ENCODE measurements around the gene CLPSL2.

The CLPSL2 gene

DNA sequence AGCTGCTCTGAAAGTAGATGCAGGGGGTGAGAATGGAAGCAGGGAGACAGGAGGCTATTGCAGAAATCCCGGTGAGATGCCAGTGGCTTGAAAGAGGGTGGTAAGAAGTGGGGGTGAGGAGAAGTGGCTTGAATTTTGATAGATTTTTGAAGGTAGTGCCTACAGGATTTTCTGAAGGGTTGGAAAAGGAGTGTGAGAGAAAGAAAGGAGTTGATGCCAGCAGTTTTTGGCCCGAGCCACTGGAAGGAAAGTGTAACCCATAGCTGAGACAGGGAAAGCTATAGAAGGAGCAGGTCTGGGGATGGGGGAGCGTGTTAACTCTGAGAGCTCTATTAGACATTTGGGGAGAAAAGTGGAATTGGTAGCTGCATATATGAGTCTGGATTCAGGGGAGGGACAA is 29.9 kb upstream of the CLPSL2 start:
- DNase-seq (ENCODE audit: low read depth), result no peak

DNA sequence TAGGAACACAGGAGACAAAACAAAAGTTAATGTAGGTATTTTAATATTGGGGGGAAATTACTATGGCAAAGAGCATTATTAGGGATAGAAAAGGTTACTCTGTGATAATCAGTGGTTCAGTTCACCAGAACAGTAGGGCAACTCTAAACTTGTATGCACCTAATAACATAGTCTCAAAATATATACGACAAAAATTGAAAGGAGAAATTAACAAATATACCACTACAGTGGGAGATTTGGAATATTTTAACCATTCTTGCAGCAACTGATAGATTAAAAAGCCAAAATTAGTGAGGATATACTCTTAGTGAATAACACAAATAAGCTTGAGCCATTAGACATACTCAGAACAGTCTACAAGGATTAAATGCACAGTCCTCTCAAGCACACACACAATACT is 28.5 kb upstream of the CLPSL2 start:
- no peak for DNase-seq (ENCODE audit: low read depth)

DNA sequence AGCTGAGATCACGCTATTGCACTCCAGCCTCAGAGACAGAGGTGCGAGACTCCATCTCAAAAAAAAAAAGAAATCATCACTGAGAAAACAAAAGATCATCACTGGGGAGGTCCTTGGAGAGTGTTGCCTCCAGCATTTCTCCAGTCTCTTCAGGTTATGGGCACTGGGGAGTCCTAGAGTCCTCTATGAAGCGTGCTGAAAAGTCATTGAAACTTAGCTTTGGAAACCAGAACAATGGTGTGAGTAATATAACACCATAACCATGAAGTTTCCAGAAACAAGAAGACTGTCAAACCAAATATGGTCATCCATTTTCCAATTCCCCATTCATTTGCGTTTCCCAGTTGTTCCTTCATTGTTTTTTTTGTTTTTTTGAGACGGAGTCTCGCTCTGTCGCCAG is 25.8 kb upstream of the CLPSL2 start:
- no peak for DNase-seq (ENCODE audit: low read depth)

DNA sequence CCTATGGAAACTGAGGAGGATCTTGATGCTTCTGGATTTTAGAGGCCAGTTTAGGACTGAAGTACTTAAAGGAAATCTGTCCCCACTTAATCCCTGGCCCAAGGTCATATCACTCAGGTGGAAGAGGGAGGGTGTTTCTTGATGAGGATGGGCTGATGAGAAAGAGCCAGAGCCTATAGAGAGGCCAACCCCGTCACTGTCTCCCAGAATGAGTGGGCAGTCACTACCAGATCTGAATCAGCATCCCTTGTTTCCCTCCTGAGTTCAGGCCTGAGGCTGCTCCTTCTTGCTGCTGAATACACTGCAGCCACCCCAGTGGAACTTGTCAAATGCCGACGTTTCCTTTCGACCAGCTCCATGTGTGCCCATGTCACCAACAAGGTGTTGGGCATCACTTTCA is 24.8 kb upstream of the CLPSL2 start:
- DNase-seq (ENCODE audit: low read depth), result no peak

DNA sequence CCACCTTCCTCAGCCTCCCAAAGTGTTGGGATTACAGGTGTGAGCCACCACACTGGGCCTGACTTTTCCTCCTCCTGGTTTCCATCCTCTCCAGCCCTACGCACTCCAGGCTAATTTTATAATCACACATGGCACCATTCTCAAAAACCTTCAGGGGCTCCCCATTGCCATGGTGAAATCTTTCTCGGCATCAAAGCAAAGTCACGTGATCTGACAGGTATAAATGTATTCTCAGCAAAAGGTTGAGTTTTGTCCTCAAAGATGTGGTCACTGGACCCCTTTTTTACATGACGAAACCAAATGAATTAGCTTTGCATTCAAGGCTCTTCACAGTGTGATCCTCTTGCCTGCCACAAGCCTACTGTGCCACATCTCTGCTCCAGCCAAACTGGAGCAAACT is 24.1 kb upstream of the CLPSL2 start:
- no peak for DNase-seq (ENCODE audit: low read depth)

DNA sequence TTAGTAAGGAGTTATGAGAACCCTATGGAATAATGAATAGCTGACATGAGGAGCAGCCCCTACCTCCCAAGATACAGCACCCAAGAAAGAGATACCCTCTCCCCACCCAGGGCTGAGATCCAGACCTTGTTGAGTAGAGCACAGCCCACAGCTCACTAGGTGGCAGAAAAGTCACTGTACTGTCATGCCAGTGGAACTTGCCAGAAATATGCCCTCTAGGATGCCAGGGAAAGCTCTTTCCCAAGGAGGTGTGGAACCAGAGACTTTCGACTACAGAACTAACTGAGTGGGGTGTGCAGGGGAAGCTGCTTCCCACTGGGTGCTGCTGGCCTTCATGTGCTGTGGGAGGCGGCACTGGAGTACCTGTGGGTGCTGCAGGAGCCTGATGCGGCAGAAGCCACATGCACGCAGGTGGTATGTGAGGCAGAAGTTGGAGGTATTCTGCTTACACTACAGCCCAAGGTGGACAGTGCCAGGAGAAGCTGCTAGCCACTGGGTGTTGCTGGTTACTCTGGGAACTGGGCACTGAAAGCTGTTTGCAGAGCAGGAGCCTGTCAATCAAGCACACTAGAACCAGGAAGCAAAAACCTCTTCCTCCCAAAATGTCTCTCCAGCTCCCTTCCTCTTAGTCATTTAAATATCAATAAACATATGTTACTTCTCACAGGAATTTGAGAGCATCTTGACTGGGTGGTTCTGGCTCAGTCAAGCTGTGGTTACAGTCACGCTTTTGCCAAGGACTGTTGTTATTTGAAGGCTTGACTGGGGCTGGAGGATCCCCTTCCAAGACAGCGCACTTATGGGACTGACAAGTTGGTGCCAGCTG is 21.7 kb upstream of the CLPSL2 start:
- DNase-seq (ENCODE audit: low read depth), result no peak

DNA sequence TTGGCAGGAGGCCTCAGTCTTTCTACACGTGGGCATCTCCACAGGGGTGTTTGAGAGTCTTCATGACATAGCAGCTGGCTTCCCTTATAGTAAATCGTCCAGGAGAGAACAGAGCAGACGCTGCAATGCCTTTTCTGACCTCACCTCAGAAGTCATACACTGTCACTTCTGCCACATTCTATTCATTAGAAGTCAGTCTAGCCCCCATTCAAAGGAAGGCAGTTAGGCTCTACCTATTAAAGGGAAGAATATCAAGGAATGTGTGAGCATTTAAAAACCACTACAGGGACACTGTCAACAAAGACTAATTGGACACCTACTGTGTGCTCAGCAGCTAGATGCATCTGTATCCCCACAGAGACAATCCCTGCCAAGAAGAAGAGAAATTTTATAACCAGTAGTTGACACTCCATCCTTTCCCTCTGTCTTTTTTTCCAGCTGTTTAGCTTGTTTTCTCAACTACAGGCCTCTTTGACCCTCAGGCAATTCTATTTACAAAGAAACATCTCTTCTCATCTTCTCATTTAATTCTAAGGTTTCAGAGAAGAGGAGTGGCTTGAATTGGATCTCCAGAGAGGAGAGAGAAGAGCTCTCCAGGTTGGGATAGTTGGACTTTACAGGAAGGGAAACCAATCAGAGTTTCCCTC is 21.0 kb upstream of the CLPSL2 start:
- no peak for DNase-seq (ENCODE audit: low read depth)

DNA sequence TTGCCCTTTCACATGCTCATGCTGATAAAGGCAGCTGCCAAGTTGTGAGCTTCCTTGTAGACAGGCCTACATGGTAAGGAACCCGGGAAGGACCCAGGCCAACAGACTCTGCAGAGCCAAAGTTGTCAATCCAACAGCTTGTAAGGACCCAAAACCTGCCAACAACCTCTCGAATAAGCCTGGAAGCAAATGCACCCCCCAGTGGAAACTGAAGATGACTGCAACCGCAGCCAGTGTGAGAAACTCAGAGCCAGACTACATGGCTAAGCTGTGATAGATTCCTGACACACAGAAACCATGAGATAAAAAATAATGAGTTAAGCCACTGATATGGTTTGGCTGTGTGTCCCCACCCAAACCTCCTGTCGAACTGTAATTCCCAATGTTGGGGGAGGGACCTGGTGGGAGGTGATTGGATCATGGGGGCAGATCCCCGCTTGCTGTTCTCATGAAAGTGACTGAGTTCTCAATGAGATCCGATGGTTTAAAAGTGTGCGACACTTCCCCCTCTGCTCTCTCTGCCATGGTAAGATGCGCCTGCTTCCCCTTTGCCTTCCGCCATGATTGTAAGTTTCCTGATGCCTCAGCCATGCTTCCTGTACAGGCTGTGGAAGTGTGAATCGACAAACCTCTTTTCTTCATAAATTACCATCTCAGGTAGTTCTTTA is 18.8 kb upstream of the CLPSL2 start:
- DNase-seq (ENCODE audit: low read depth), result no peak

DNA sequence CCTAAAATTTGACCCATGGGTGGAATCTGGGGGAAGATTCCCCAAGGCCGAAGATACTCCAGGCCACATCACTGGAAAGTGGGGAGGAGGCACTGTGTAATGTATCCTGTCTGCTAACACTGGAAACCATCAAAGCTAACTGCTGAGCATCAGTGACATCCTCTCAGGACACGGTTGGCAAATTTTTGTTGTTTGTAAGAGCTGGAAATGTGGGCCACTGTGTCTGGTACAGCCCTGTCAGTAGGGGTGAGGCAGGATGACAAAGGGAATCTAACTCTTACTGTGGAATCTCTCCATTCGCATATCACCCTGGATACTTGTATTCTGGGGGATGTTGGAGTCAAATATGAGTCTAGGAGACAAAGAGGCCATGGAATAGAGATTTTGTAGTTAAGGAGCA is 17.0 kb upstream of the CLPSL2 start:
- DNase-seq (ENCODE audit: low read depth), result no peak

DNA sequence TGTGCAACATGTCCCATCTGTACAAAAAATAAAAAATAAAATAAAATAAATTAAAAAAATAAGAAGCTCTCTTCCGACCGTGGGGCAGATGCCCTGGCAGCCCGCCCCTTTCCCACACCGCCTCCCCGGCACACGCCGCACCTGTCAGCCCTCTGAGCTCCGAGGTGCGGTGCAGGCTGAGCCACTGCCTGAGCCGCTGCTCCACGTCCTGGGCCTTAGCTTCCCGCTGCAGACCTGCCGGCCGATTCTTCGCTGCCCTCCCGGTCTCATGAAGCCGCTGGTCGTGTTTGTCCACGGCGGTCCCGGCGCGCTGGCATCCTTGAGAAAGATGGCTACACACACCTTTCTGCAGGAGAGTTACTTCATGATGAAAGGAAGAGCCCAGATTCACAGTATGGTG is 10.7 kb upstream of the CLPSL2 start:
- DNase-seq (ENCODE audit: low read depth), result no peak

DNA sequence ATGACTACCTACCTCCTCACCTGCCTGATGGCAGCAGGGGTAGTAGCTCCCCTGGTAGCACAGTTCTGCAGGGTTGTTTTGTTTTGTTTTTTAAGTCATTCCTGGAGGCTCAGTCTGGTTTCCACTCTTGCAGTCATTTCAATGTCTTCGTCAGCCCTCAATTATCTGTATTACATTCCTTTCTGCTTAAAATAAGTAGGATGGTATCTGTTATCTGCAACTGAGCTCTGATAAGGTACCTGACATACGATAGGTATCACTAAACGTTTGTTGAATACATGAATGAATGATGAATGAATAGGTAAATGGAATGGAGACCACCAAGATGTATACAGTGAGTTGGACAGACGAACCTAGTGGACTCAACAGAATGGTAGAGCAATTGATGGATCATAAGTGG is 7.2 kb upstream of the CLPSL2 start:
- no peak for DNase-seq (ENCODE audit: low read depth)

DNA sequence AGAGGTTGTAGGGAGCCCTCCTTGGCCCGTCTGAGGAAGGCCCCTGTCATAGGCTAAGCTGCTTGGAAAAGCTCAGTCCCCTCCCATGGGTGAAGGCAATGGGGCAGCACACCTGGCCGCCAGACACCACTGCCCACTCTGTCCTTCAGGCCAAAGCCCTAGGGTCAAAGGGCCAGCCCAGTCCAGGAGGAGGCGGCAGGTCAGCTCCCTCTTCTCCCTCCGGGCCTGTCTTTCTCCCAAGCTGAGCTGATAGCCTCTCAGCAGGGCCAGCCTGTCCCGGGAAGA is 5.1 kb upstream of the CLPSL2 start:
- DNase-seq (ENCODE audit: low read depth), result no peak

DNA sequence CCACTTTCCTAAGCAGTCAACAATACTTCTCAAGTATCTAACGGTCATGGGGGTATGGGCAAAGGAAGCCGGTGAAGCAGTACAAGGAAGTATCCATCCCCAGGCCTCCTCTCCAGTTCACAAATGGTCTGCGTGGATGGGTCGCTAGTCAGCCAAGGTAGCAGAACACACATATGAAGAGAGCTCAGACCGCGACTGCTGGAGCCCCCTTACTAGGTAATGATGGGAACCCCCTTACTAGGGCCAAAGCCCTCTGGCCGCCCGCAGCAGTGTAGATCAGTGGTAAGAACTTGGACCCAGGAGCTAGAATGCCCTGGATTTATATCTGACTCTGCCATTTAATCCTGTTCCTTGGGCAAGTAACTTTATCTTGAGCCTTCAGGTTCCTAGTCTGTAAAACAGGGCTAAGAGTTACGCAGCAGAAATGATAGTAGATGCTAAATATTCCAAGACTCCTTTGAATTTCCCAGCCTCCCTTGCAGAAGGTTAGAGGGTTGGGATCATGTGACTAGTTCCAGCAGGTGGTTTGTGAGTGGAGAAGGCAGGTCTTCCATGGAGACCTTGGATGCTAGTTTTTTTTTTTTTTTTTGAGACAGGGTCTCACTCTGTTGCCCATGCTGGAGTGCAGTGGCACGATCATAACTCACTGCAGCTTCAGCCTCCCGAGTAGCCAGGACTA is 2.1 kb upstream of the CLPSL2 start:
- no peak for DNase-seq (ENCODE audit: low read depth)

DNA sequence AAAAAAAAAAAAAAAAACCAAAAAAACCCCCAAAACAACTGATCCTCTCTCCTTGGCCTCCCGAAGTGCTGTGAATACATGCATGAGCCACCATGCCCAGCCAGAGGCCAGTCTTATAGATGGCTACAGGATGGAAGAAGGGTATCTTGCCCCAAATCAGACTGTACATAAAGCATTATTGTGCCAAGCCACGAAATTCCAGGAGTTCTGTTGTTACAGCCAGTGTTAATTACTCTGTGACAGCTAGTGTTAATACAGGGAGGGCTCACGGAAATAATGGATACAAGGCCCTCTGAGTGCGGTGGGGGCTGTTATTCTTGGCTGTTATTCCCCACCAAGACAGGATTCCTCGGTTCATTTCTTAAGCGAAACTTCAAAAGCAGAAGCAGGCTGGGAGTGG is 1.4 kb upstream of the CLPSL2 start:
- no peak for DNase-seq (ENCODE audit: low read depth)

DNA sequence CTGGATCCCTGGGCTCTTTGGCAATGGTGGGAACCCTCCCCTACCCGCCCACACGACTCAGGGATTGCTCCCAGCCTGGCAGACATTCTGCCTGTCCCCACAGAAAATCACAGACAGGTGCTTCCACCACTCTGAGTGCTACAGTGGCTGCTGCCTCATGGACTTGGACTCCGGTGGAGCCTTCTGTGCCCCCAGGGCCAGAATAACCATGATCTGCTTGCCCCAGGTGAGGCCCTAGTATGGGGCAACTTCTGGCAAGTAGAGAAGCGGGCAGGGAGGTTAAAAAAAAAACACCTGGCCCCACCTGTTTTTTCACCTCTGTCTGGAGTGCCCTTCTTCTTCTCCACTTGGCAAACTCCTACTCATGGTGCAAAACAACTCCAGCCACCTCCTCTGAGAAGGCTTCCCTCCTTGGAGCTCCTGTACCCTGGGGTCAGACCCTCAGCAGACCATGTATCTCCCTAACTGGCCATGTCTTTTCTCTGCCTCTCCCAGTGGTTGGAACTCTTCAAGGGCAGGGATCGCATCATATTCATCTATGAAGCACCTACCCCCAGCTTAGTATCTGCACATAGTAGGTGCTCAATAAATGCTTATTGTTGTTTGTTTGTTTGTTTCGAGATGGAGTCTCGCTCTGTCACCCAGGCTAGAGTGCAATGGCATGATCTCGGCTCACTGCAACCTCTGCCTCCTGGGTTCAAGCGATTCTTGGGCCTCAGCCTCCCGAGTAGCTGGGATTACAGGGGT is 1.1 kb downstream of the CLPSL2 start:
- no peak for DNase-seq (ENCODE audit: low read depth)

DNA sequence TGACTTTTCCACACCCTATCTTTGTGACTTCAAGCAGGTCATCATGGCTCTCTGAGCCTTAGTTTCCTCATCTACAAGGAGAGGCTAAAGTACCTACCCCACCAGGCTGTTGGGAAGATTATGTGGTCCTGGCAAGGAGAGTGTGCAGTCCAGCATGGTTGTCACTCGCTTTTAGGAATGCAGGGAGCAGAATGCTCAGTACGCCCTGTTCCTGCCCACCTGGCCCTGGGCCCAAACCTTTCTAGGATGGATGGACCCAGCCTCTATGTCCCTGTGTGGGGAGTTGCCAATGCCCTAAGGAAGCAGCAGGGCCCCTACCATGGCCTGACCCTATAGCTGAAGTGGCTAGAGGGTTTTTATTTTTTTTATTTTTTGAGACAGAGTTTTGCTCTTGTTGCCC is 2.0 kb downstream of the CLPSL2 start:
- DNase-seq (ENCODE audit: low read depth), result no peak

DNA sequence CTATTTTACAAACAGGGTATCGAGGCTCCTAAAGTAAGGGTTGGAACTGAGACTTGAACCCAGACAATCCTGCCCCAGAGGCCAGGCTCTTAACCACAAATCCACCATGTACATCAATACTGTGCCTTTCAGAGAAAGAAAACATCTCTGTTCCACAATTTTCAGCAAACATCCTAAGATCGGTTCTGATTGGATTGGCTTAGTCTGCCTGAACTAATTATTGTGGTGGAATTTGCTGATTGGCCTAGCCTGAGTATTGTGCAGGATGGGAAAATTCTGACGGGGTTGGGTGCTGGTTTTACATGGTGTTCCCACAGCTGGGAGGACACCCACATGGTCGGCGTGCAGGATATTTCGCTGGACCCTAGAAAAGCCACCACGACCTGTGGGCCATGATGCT is 4.3 kb downstream of the CLPSL2 start, which contains the start of gene CLPSL1:
TSS of gene CLPSL1 (plus strand) at position 301 of the 400 bp plus-strand sequence. CDS start at position 393, 92 bp downstream.
- DNase-seq (ENCODE audit: low read depth), result no peak

DNA sequence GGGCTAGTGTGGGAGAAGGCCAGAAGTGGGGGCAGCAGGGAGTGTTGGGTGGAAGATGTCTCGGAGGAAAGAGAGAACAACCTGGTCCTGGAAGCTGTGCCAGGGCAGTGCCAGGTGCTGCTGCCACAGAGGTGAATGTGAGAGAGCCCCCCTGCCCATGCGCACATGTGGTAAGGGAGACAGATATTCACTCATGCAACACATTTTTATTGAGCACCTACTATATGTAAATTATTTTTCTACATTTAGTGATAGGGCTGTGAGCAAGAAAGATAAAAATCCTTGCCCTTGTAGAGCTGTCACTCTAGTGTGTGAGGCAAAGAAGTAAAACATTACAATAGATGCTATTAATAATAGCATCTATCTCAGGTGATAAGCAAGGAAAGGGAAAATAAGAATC is 4.9 kb downstream of the CLPSL2 start:
- DNase-seq (ENCODE audit: low read depth), result no peak

DNA sequence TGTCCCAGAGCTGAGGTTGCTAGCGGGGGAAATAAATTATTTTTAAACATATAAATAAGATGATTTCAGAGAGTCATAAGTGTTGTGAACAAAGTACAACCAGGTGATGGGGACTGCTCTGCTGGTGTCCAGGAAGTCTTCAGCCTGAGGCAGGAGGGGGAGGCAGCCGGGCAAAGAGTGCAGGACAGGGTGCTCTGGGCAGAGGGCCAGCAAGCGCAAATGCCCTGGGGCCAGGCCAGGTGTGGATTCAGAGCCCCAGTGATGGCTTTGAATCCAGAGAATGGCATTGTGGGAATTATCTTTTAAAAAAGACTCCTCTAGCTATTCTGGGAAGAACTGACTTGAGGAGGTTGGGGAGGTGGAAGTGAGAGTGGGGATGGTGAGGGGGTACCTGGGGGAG is 6.0 kb downstream of the CLPSL2 start:
- DNase-seq (ENCODE audit: low read depth), result no peak

DNA sequence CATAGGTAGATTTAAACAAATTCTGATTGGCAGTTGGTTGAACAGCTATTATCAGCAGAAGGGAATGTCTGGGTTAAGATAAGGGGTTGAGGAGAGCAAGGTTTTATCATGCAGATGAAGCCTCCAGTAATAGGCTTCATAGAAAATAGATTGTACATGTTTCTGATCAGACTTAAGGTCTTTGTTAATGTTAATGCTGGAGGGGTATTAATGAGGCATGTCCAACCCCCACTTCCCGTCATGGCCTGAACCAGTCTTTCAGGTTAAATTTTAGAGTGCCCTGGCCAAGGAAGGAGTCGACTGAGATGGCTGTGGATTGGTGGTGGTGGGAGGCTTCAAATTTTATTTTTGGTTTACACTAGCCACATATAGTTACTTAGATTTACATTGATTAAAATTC is 7.8 kb downstream of the CLPSL2 start:
- no peak for DNase-seq (ENCODE audit: low read depth)

DNA sequence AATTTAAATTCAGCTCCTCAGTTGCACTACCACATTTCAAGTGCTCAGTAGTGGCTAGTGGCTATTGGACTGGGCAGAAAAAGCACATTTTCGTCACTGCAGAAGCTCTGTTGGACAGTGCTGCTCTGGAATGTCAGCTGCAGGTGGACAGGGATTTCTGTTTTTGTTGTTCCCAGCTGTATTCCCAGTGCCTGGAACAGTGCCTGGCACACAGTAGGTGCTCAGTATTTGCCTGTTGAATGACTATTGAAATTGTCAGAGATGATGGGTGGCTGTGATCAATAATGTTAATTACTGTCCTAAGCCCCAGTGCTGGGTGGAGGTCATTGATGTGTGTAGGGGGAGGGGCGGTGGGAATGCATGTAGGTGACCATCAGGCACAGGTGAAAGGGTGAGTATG is 9.9 kb downstream of the CLPSL2 start:
- no peak for DNase-seq (ENCODE audit: low read depth)

DNA sequence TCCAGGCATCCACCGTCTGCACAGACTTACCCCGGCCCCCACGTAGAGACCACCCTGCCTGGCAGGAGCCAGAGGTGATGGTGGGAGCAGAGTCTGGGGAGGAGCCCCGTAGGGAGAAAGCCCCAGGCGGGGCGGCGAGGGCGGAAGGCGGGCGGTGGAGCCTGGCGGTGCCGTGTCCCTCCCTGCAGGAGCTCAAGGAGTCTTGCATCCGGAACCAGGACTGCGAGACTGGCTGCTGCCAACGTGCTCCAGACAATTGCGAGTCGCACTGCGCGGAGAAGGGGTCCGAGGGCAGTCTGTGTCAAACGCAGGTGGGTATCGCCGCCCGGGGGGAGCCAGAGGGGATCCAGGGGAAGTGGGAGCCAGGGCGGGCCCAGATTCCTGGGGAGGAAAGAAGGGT is 10.4 kb downstream of the CLPSL2 start:
- no peak for DNase-seq (ENCODE audit: low read depth)

Measured in T-helper 22 cell (primary cell).